ENCODE results near the gene LMBRD1. TPM values are rescaled to one million over a fixed set of nuclear protein-coding genes. Genes with fewer than 3 reads are reported as not detected.
A peak's percentile ranks its signal among the peaks of the same experiment; 100 is the strongest.

The LMBRD1 gene
- total and polyA plus RNA-seq, 2 of the 13 experiments (the other 11 are each of a cell fraction or from before 2014, with no cell fraction given), result 18.9 to 21.5 TPM

DNA sequence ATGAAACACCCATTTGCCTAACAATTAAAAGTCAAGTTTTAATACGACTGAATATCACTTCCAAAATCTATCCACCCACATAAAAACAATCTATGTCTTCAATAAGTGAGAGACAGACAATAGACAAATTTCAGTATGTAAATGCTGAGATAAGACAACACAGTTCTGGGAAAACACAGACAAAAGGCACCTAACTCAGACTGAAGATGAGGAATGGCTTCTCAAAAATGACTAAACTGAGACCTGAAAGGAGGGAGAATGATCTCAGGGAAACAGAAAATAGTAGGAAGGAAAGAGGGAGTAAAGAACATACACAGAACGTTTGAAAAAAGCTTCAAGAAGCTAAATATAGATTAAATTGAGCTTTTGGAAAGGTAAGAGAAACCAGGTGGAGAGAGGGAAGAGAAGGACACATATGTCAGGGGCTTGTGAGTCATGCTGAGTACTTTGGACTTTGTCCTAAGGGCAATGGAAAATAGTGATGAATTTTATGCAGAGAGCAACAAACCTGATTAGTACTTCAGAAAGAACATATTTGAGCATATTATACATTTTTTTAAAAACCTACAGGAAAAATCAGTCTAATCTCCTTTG lies 16.1 kb downstream of the LMBRD1 start (continued):
- TF ChIP-seq, protein P1, sequence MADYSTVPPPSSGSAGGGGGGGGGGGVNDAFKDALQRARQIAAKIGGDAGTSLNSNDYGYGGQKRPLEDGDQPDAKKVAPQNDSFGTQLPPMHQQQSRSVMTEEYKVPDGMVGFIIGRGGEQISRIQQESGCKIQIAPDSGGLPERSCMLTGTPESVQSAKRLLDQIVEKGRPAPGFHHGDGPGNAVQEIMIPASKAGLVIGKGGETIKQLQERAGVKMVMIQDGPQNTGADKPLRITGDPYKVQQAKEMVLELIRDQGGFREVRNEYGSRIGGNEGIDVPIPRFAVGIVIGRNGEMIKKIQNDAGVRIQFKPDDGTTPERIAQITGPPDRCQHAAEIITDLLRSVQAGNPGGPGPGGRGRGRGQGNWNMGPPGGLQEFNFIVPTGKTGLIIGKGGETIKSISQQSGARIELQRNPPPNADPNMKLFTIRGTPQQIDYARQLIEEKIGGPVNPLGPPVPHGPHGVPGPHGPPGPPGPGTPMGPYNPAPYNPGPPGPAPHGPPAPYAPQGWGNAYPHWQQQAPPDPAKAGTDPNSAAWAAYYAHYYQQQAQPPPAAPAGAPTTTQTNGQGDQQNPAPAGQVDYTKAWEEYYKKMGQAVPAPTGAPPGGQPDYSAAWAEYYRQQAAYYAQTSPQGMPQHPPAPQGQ (CRISPR knock-in tag; IDR thresholded peaks at IDR 0.05; ENCODE audit: borderline replicate concordance), result no peak
- TF ChIP-seq, protein P2, sequence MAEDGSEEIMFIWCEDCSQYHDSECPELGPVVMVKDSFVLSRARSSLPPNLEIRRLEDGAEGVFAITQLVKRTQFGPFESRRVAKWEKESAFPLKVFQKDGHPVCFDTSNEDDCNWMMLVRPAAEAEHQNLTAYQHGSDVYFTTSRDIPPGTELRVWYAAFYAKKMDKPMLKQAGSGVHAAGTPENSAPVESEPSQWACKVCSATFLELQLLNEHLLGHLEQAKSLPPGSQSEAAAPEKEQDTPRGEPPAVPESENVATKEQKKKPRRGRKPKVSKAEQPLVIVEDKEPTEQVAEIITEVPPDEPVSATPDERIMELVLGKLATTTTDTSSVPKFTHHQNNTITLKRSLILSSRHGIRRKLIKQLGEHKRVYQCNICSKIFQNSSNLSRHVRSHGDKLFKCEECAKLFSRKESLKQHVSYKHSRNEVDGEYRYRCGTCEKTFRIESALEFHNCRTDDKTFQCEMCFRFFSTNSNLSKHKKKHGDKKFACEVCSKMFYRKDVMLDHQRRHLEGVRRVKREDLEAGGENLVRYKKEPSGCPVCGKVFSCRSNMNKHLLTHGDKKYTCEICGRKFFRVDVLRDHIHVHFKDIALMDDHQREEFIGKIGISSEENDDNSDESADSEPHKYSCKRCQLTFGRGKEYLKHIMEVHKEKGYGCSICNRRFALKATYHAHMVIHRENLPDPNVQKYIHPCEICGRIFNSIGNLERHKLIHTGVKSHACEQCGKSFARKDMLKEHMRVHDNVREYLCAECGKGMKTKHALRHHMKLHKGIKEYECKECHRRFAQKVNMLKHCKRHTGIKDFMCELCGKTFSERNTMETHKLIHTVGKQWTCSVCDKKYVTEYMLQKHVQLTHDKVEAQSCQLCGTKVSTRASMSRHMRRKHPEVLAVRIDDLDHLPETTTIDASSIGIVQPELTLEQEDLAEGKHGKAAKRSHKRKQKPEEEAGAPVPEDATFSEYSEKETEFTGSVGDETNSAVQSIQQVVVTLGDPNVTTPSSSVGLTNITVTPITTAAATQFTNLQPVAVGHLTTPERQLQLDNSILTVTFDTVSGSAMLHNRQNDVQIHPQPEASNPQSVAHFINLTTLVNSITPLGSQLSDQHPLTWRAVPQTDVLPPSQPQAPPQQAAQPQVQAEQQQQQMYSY (CRISPR knock-in tag; IDR thresholded peaks at IDR 0.05), result no peak
- TF ChIP-seq FOSL2 (CRISPR knock-in tag; IDR thresholded peaks at IDR 0.05) (peak; percentile 91), PLRG1 (conservative IDR thresholded peaks at IDR 0.05) (no peak), SMC3 (IDR thresholded peaks at IDR 0.05; ENCODE audit: low read length) (no peak), SNAI1 (CRISPR knock-in tag; IDR thresholded peaks at IDR 0.05; ENCODE audit: borderline replicate concordance) (no peak), RFX1 (IDR thresholded peaks at IDR 0.05) (no peak), ZNF782 (CRISPR knock-in tag; IDR thresholded peaks at IDR 0.05; ENCODE audit: borderline replicate concordance) (no peak), FOXA1 (IDR thresholded peaks at IDR 0.05) (no peak), FOXA1 (CRISPR knock-in tag; IDR thresholded peaks at IDR 0.05) (no peak), MTA1 (CRISPR knock-in tag; IDR thresholded peaks at IDR 0.05; ENCODE audit: borderline replicate concordance) (no peak), ERF (CRISPR knock-in tag; IDR thresholded peaks at IDR 0.05) (no peak), CREB1 (IDR thresholded peaks at IDR 0.05) (no peak), CREB1 (CRISPR knock-in tag; IDR thresholded peaks at IDR 0.05) (peak; percentile 37; the same call in 1 of the 2 replicates), SNRNP70 (IDR thresholded peaks at IDR 0.05; ENCODE audit: low read depth, low read length) (no peak), ZNF354B (CRISPR knock-in tag; IDR thresholded peaks at IDR 0.05) (no peak), PHF5A (CRISPR knock-in tag; IDR thresholded peaks at IDR 0.05; ENCODE audit: low read depth, unreplicated experiment) (no peak)
- TF ChIP-seq, protein P3, sequence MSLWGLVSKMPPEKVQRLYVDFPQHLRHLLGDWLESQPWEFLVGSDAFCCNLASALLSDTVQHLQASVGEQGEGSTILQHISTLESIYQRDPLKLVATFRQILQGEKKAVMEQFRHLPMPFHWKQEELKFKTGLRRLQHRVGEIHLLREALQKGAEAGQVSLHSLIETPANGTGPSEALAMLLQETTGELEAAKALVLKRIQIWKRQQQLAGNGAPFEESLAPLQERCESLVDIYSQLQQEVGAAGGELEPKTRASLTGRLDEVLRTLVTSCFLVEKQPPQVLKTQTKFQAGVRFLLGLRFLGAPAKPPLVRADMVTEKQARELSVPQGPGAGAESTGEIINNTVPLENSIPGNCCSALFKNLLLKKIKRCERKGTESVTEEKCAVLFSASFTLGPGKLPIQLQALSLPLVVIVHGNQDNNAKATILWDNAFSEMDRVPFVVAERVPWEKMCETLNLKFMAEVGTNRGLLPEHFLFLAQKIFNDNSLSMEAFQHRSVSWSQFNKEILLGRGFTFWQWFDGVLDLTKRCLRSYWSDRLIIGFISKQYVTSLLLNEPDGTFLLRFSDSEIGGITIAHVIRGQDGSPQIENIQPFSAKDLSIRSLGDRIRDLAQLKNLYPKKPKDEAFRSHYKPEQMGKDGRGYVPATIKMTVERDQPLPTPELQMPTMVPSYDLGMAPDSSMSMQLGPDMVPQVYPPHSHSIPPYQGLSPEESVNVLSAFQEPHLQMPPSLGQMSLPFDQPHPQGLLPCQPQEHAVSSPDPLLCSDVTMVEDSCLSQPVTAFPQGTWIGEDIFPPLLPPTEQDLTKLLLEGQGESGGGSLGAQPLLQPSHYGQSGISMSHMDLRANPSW (CRISPR knock-in tag; IDR thresholded peaks at IDR 0.05; ENCODE audit: borderline replicate concordance), result no peak
- TF ChIP-seq, protein P4, sequence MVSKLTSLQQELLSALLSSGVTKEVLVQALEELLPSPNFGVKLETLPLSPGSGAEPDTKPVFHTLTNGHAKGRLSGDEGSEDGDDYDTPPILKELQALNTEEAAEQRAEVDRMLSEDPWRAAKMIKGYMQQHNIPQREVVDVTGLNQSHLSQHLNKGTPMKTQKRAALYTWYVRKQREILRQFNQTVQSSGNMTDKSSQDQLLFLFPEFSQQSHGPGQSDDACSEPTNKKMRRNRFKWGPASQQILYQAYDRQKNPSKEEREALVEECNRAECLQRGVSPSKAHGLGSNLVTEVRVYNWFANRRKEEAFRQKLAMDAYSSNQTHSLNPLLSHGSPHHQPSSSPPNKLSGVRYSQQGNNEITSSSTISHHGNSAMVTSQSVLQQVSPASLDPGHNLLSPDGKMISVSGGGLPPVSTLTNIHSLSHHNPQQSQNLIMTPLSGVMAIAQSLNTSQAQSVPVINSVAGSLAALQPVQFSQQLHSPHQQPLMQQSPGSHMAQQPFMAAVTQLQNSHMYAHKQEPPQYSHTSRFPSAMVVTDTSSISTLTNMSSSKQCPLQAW (CRISPR knock-in tag; IDR thresholded peaks at IDR 0.05), result no peak
- TF ChIP-seq, protein P5, sequence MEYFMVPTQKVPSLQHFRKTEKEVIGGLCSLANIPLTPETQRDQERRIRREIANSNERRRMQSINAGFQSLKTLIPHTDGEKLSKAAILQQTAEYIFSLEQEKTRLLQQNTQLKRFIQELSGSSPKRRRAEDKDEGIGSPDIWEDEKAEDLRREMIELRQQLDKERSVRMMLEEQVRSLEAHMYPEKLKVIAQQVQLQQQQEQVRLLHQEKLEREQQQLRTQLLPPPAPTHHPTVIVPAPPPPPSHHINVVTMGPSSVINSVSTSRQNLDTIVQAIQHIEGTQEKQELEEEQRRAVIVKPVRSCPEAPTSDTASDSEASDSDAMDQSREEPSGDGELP (IDR thresholded peaks at IDR 0.05; ENCODE audit: borderline replicate concordance, low read depth), result no peak

Measured in HepG2 (cell line).